Endothelial cell (in vitro differentiated cells): Measurements from ENCODE around the gene SYTL2. TPM values are rescaled to one million over a fixed set of nuclear protein-coding genes. Genes with fewer than 3 reads are reported as not detected.

ENCODE experiments used
- DNase-seq: peaks from one replicate; pipeline ENCODE4 v3.0.0; 2021; ENCODE audit warnings: low spot score
- H3K27ac Mint-ChIP-seq: one replicate; pipeline ENCODE4 v1.8.0; 2021; ENCODE audit warnings: mixed read lengths, inconsistent platforms; ENCODE audit not compliant: unreplicated experiment
- H3K27me3 Mint-ChIP-seq: one replicate; pipeline ENCODE4 v1.8.0; 2021; ENCODE audit warnings: mild to moderate bottlenecking, moderate library complexity, mixed read lengths, inconsistent platforms; ENCODE audit not compliant: unreplicated experiment
- H3K36me3 Mint-ChIP-seq: one replicate; pipeline ENCODE4 v1.8.0; 2021; ENCODE audit warnings: mild to moderate bottlenecking, low read depth, mixed read lengths, inconsistent platforms; ENCODE audit not compliant: unreplicated experiment
- H3K4me1 Mint-ChIP-seq: one replicate; pipeline ENCODE4 v1.8.0; 2021; ENCODE audit warnings: mild to moderate bottlenecking, mixed read lengths, inconsistent platforms; ENCODE audit not compliant: unreplicated experiment
- H3K4me3 Mint-ChIP-seq: one replicate; pipeline ENCODE4 v1.8.0; 2021; ENCODE audit warnings: mild to moderate bottlenecking, mixed read lengths, inconsistent platforms; ENCODE audit not compliant: unreplicated experiment
- H3K9me3 Mint-ChIP-seq: one replicate; pipeline ENCODE4 v1.8.0; 2021; ENCODE audit warnings: mixed read lengths, inconsistent platforms; ENCODE audit not compliant: unreplicated experiment
- total RNA-seq: library from RNA; stranded (reverse); fragmentation: NEBNext Ultra II Directional; extraction: Animal tissue kit (Norgen Biotek cat#: 25700); gene quantifications from one replicate; pipeline ENCODE4 v1.2.1, GENCODE V29; 2021; ENCODE audit not compliant: unreplicated experiment
- TF ChIP-seq, protein P1 (sequence below): fragments of 200-600 bp; sonication (generic); IDR thresholded peaks from one replicate; pipeline ENCODE4 v1.5.0; 2021; ENCODE audit warnings: antibody characterized with exemption; ENCODE audit not compliant: unreplicated experiment

SYTL2 gene
- total RNA-seq, 1 donor from 2014 or later, result 4.0 TPM

DNA sequence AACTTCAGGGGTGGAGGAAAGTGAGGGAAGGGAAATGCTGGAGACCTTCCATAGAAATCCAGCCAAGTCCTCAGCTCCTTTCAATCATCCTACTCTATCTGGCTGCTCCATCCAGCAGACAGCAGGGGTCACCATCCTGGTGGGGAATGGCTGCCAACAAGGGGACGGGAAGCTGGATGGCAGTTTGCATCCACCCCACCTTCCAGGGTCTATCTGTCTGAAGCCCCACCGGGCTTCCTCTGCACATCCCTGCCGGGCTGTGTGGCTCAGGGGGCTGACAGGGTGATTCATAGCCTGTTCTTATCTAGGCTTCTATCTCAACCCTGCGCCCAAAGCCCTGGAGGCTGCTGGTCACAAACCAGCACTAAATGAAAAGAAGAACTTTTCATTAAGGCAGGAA is 1.1 kb downstream of the SYTL2 start:
- Mint-ChIP-seq H3K9me3 (no peaks in the 10 kb centered on the region), H3K4me3 (peak overlapping the region; percentile 84), H3K27ac (no peak overlapping the region), H3K36me3 (no peaks in the 10 kb centered on the region), H3K27me3 (peaks cover 10% of the 10 kb centered on the region), H3K4me1 (peaks cover 13% of the 10 kb centered on the region)
- DNase-seq, result peak; percentile 38
- TF ChIP-seq, protein P1, sequence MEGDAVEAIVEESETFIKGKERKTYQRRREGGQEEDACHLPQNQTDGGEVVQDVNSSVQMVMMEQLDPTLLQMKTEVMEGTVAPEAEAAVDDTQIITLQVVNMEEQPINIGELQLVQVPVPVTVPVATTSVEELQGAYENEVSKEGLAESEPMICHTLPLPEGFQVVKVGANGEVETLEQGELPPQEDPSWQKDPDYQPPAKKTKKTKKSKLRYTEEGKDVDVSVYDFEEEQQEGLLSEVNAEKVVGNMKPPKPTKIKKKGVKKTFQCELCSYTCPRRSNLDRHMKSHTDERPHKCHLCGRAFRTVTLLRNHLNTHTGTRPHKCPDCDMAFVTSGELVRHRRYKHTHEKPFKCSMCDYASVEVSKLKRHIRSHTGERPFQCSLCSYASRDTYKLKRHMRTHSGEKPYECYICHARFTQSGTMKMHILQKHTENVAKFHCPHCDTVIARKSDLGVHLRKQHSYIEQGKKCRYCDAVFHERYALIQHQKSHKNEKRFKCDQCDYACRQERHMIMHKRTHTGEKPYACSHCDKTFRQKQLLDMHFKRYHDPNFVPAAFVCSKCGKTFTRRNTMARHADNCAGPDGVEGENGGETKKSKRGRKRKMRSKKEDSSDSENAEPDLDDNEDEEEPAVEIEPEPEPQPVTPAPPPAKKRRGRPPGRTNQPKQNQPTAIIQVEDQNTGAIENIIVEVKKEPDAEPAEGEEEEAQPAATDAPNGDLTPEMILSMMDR, result no peak

DNA sequence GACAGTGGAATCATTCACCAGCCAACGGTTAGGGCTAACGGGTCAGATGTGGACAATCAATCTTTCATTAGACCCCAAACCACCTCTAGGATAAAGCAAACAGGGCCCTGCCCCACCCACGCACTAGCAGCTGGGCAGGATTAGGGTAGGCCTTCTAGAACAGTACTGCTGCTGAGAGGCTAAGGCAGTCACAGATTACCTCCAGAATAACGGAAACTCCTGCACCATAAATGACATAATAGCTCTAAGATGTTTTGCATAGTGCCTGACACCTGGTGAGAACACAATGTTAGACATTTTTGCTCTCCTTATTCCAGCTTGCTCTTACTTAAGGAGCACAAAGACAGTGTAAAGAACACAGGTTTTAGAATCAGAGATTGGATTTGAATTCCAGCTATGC is 1.8 kb downstream of the SYTL2 start:
- DNase-seq, result no peak
- Mint-ChIP-seq H3K4me1 (peaks cover 13% of the 10 kb centered on the region), H3K36me3 (no peaks in the 10 kb centered on the region), H3K4me3 (no peak overlapping the region), H3K27me3 (peaks cover 10% of the 10 kb centered on the region), H3K27ac (no peak overlapping the region), H3K9me3 (no peaks in the 10 kb centered on the region)
- TF ChIP-seq, protein P1, result no peak

DNA sequence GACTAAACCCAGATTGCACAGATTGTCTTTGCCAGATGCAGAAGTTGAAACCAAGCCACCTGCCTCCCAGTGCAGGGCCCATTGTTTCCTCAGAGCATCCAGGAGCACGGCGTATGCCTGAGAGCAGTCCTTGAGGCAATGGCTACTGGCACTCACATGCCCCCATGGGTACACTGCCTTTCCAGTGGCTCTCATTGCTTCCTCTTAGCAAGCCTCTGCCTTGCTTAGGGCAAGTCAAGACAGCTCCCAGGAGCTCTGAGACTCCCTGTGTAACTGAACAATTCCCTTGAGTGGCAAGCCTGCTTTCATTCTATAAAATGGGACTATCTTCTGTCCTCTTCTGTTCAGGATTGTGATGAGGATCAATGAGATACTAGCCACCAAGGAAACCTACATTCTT is 4.1 kb downstream of the SYTL2 start:
- H3K9me3 Mint-ChIP-seq, result no peaks in the 10 kb centered on the region
- no peak overlapping the region for H3K27ac Mint-ChIP-seq
- DNase-seq, result no peak
- H3K27me3 Mint-ChIP-seq, result peaks cover 12% of the 10 kb centered on the region
- TF ChIP-seq, protein P1, result no peak
- no peaks in the 10 kb centered on the region for H3K36me3 Mint-ChIP-seq
- H3K4me1 Mint-ChIP-seq, result peaks cover 10% of the 10 kb centered on the region
- H3K4me3 Mint-ChIP-seq, result no peak overlapping the region

DNA sequence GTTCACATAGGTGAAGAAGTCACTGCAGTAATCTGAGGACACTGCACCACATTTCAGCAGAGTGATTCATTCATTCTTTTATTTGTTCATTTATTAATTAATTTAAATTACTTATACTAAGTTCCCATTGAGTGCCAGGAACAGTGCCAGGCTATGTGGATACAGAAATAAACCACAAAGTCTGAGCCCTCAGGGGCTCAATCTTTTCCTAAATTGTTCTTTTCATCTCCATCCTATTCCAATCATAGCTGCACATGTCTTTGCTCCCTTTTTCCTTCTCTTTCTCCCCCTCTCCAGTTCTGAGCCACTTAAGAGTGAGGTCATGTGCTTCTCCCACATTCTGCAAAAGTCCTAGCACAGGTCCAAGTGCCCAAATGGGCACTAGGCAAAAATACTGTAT is 4.9 kb downstream of the SYTL2 start:
- TF ChIP-seq, protein P1, result no peak

DNA sequence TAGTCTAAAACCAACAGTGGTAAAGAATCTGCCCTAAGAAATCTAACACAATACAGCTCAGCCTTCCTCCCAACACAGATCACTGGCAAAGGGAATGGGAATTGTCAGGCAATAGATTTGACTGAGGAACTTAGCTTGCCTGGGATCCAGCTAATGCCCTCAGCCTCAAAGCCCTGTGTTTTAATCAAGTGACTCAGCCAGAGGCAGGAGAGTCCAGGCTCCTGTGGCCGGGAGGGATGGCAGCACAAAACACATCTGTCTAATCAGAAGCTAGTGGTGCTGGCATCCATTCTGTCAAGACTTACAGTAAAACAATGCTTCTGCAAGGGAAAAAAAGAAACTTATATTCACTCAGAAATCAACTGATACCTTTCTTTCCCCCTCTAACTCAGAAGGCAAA is 5.6 kb downstream of the SYTL2 start:
- DNase-seq, result no peak
- no peaks in the 10 kb centered on the region for H3K36me3 Mint-ChIP-seq
- peaks cover 8% of the 10 kb centered on the region for H3K27me3 Mint-ChIP-seq
- no peak overlapping the region for H3K4me3 Mint-ChIP-seq
- peaks cover 4% of the 10 kb centered on the region for H3K4me1 Mint-ChIP-seq
- H3K9me3 Mint-ChIP-seq, result no peaks in the 10 kb centered on the region
- TF ChIP-seq, protein P1, result no peak
- no peak overlapping the region for H3K27ac Mint-ChIP-seq

More for the DNA sequence above, 4.9 kb downstream of the SYTL2 start:
- H3K36me3 Mint-ChIP-seq, result no peaks in the 10 kb centered on the region
- peaks cover 9% of the 10 kb centered on the region for H3K27me3 Mint-ChIP-seq
- no peak overlapping the region for H3K4me3 Mint-ChIP-seq
- peaks cover 7% of the 10 kb centered on the region for H3K4me1 Mint-ChIP-seq
- no peaks in the 10 kb centered on the region for H3K9me3 Mint-ChIP-seq
- H3K27ac Mint-ChIP-seq, result no peak overlapping the region
- DNase-seq, result no peak
